CD14-positive monocyte (primary cell): ENCODE data around the gene TEN1. TPM values are rescaled to one million over a fixed set of nuclear protein-coding genes. Genes with fewer than 3 reads are reported as not detected.

Experiments used
- DNase-seq, 3 donors: peaks; one replicate each; pipeline ENCODE4 v3.0.0-alpha.2; 2011 to 2022
- H2AFZ ChIP-seq: 2 replicates; pipeline ENCODE4 v1.6.0; 2012; ENCODE audit warnings: mild to moderate bottlenecking, low read depth, low read length, inconsistent platforms; ENCODE audit not compliant: insufficient read depth, poor library complexity, severe bottlenecking
- H3K27ac ChIP-seq, 2 donors: 1 replicate in 1 of 2; 2 replicates in 1 of 2; pipeline ENCODE4 v1.5.1; 2012 to 2013; ENCODE audit warnings: low read length in 2 of 2, control low read depth in 1 of 2, inconsistent platforms in 1 of 2, low read depth in 1 of 2, mild to moderate bottlenecking in 1 of 2
- H3K27me3 ChIP-seq, 2 donors: one replicate each; pipeline versions ENCODE4 v1.6.0 to v1.6.1; 2011 to 2013; ENCODE audit warnings: low read length in 2 of 2; ENCODE audit not compliant: control insufficient read depth in 2 of 2, insufficient read depth in 2 of 2
- H3K36me3 ChIP-seq, 2 donors: replicated peaks in 1 of 2; 1 replicate in 1 of 2; 2 replicates in 1 of 2; pipeline versions ENCODE4 v1.5.1 to v1.6.1; 2012 to 2013; ENCODE audit warnings: low read length in 2 of 2, control low read depth in 1 of 2, inconsistent platforms in 1 of 2, mild to moderate bottlenecking in 1 of 2; ENCODE audit not compliant: insufficient read depth in 2 of 2, control insufficient read depth in 1 of 2
- H3K4me1 ChIP-seq, 2 donors: 1 replicate in 1 of 2; 2 replicates in 1 of 2; pipeline versions ENCODE4 v1.5.1 to v1.6.1; 2012 to 2013; ENCODE audit warnings: low read length in 2 of 2, control low read depth in 1 of 2, inconsistent platforms in 1 of 2, mild to moderate bottlenecking in 1 of 2, moderate library complexity in 1 of 2; ENCODE audit not compliant: insufficient read depth in 2 of 2, control insufficient read depth in 1 of 2
- H3K4me2 ChIP-seq: replicated peaks from 2 replicates; pipeline ENCODE3; 2012; ENCODE audit warnings: low read length, moderate library complexity, mild to moderate bottlenecking; ENCODE audit not compliant: poor library complexity, severe bottlenecking; ENCODE audit errors: extremely low read depth
- H3K4me3 ChIP-seq, 3 experiments: fragments of 200-600 bp in 1 of 3; sonication (generic) in 1 of 3; replicated peaks in 1 of 3; 1 replicate in 2 of 3; 2 replicates in 1 of 3; pipeline ENCODE4 v1.5.1; 2011 to 2013; ENCODE audit warnings: low read length in 3 of 3, mild to moderate bottlenecking in 3 of 3, control low read depth in 2 of 3, low read depth in 2 of 3, inconsistent platforms in 1 of 3, moderate library complexity in 1 of 3
- H3K79me2 ChIP-seq: 2 replicates; pipeline ENCODE4 v1.6.0; 2012; ENCODE audit warnings: mild to moderate bottlenecking, control low read depth, inconsistent platforms, low read length, moderate library complexity; ENCODE audit not compliant: insufficient read depth
- H3K9ac ChIP-seq: 2 replicates; pipeline ENCODE4 v1.6.0; 2017; ENCODE audit warnings: low read length, mild to moderate bottlenecking; ENCODE audit not compliant: insufficient read depth, poor library complexity, severe bottlenecking
- H3K9me3 ChIP-seq, 2 donors: replicated peaks in 1 of 2; 1 replicate in 1 of 2; 2 replicates in 1 of 2; pipeline versions ENCODE4 v1.5.1 to v1.6.1; 2012 to 2013; ENCODE audit warnings: low read length in 2 of 2, control low read depth in 1 of 2; ENCODE audit not compliant: control insufficient read depth in 1 of 2, insufficient read depth in 1 of 2
- H4K20me1 ChIP-seq: 2 replicates; pipeline ENCODE4 v1.6.0; 2012; ENCODE audit warnings: mild to moderate bottlenecking, low read length, control low read depth, moderate library complexity; ENCODE audit not compliant: insufficient read depth
- H3K27ac Mint-ChIP-seq, 7 donors: one replicate each; pipeline ENCODE4 v1.8.0; 2020; ENCODE audit warnings: mild to moderate bottlenecking in 7 of 7, mixed read lengths in 7 of 7, moderate library complexity in 6 of 7, inconsistent platforms in 2 of 7
- H3K27me3 Mint-ChIP-seq, 3 donors: one replicate each; pipeline ENCODE4 v1.8.0; 2021 to 2022; ENCODE audit warnings: low read depth in 3 of 3, mild to moderate bottlenecking in 3 of 3, mixed read lengths in 3 of 3, moderate library complexity in 3 of 3, inconsistent platforms in 1 of 3
- H3K36me3 Mint-ChIP-seq, 2 donors: one replicate each; pipeline ENCODE4 v1.8.0; 2020; ENCODE audit warnings: mixed read lengths in 2 of 2, inconsistent platforms in 1 of 2, mild to moderate bottlenecking in 1 of 2
- H3K4me1 Mint-ChIP-seq: one replicate; pipeline ENCODE4 v1.8.0; 2020; ENCODE audit warnings: mild to moderate bottlenecking, mixed read lengths
- H3K4me3 Mint-ChIP-seq, 2 donors: one replicate each; pipeline ENCODE4 v1.8.0; 2020; ENCODE audit warnings: mild to moderate bottlenecking in 2 of 2, mixed read lengths in 2 of 2, moderate library complexity in 1 of 2
- H3K9me3 Mint-ChIP-seq, 7 donors: one replicate each; pipeline ENCODE4 v1.8.0; 2020 to 2022; ENCODE audit warnings: mixed read lengths in 7 of 7, mild to moderate bottlenecking in 6 of 7, moderate library complexity in 6 of 7, inconsistent platforms in 2 of 7
- CTCF ChIP-seq: fragments of 200-600 bp; IDR thresholded peaks from one replicate; pipeline ENCODE4 v1.8.0; 2022; ENCODE audit warnings: antibody characterized with exemption, mild to moderate bottlenecking
- WGBS: methylation state at CpG from one replicate; pipeline ENCODE4 v1.1.5; 2013; ENCODE audit warnings: missing lambda C conversion rate; ENCODE audit not compliant: insufficient coverage; 5-methylcytosine and 5-hydroxymethylcytosine counted together
- intact Hi-C, 2 donors: fragments of 100-400 bp; cut with micrococcal nuclease; formaldehyde crosslinking; loops; one replicate each; pipeline versions ENCODE4 v1.15.0 to v1.15.1; 2023
- polyA plus RNA-seq, 3 donors: library from polyadenylated mRNA; depleted of rRNA in 1 of 3; unstranded in 2 of 3; stranded (reverse) in 1 of 3; fragments of 300-500 nt in 2 of 3; fragments of >200 nt in 1 of 3; fragmentation: Illumina TruSeq in 2 of 3; gene quantifications; 1 replicate in 2 of 3; 2 replicates in 1 of 3; pipeline ENCODE4 v1.2.3, GENCODE V29; 2012 to 2021

The TEN1 gene
- polyA plus RNA-seq, 3 donors = 22.4 to 37.2 (median 31.3) TPM

GRCh38 chr17:76008630-76009425, 29.8 kb downstream of the TEN1 start:
- H3K9me3 ChIP-seq = no peaks in the 10 kb centered on the region
- Mint-ChIP-seq H3K27ac (no peak overlapping the region), H3K36me3 (peaks cover 11 to 28% of the 10 kb centered on the region in 2 donors), H3K4me3 (no peak overlapping the region), H3K27me3 (peaks cover 1 to 3% (median 2%) of the 10 kb centered on the region in 3 donors), H3K9me3 (peaks cover 0 to 1% (median 0%) of the 10 kb centered on the region in 7 donors), H3K4me1 (no peaks in the 10 kb centered on the region)
- H3K36me3 ChIP-seq = peaks cover 5 to 16% of the 10 kb centered on the region in 2 donors
- DNase-seq = no peak
- intact Hi-C loops = no loop called here
- no peak overlapping the region for H2AFZ ChIP-seq
- TF ChIP-seq CTCF = no peak
- H3K27ac ChIP-seq = no peak overlapping the region
- H3K9ac ChIP-seq = no peak overlapping the region
- no peaks in the 10 kb centered on the region for H3K27me3 ChIP-seq
- no peak overlapping the region for H3K4me3 ChIP-seq
- H3K79me2 ChIP-seq = no peaks in the 10 kb centered on the region
- H3K4me2 ChIP-seq = no peak overlapping the region
- 96% methylated on average over 52 of the region's 56 CpGs for WGBS
- H4K20me1 ChIP-seq = no peaks in the 10 kb centered on the region
- no peaks in the 10 kb centered on the region for H3K4me1 ChIP-seq

- H3K4me2 ChIP-seq = no peak overlapping the region
- no peak for DNase-seq
- no peaks in the 10 kb centered on the region for H3K79me2 ChIP-seq
- Mint-ChIP-seq H3K36me3 (peaks cover 9 to 21% of the 10 kb centered on the region in 2 donors), H3K27me3 (peaks cover 2 to 3% (median 2%) of the 10 kb centered on the region in 3 donors), H3K27ac (no peak overlapping the region), H3K4me1 (peaks cover 1% of the 10 kb centered on the region), H3K9me3 (peaks cover 0 to 1% (median 0%) of the 10 kb centered on the region in 7 donors), H3K4me3 (no peak overlapping the region)
- intact Hi-C loops = no loop called here
- H3K4me3 ChIP-seq = no peak overlapping the region
- WGBS = 98% methylated on average over 20 of the region's 20 CpGs
- no peak for TF ChIP-seq CTCF
- no peaks in the 10 kb centered on the region for H4K20me1 ChIP-seq
- H3K9ac ChIP-seq = no peak overlapping the region
- H3K27ac ChIP-seq = no peak overlapping the region
- H3K4me1 ChIP-seq = no peaks in the 10 kb centered on the region
- H2AFZ ChIP-seq = no peak overlapping the region
- H3K36me3 ChIP-seq = peaks cover 4 to 10% of the 10 kb centered on the region in 2 donors
- H3K27me3 ChIP-seq = no peaks in the 10 kb centered on the region
- H3K9me3 ChIP-seq = no peaks in the 10 kb centered on the region
These were observed 30.4 kb downstream of the TEN1 start for GRCh38 chr17:76009447-76009846.
